Spleen (tissue), 13 donors: ENCODE data around the gene SNRPN. TPM values are rescaled to one million over a fixed set of nuclear protein-coding genes. Genes with fewer than 3 reads are reported as not detected.

Source experiments
- DNase-seq: peaks from one replicate; pipeline ENCODE4 v3.0.0-alpha.2; 2020
- H3K27ac ChIP-seq, 8 donors: fragments of 200-600 bp; sonication (generic) in 7 of 8; 1 replicate in 4 of 8; 2 replicates in 4 of 8; pipeline versions ENCODE4 v1.5.0 to v1.8.0; 2016 to 2021; ENCODE audit warnings: inconsistent platforms in 4 of 8, mild to moderate bottlenecking in 4 of 8, moderate library complexity in 1 of 8
- H3K27me3 ChIP-seq, 7 donors: fragments of 200-600 bp; sonication (generic) in 6 of 7; replicated peaks in 1 of 7; 1 replicate in 4 of 7; 2 replicates in 3 of 7; pipeline versions ENCODE4 v1.5.0 to v1.8.0; 2016 to 2021; ENCODE audit warnings: inconsistent platforms in 3 of 7, mild to moderate bottlenecking in 1 of 7
- H3K36me3 ChIP-seq, 6 donors: fragments of 200-600 bp; sonication (generic) in 5 of 6; 1 replicate in 4 of 6; 2 replicates in 2 of 6; pipeline versions ENCODE4 v1.5.0 to v1.8.0; 2016 to 2021; ENCODE audit warnings: inconsistent platforms in 2 of 6
- H3K4me1 ChIP-seq, 6 donors: fragments of 200-600 bp; sonication (generic) in 5 of 6; 1 replicate in 3 of 6; 2 replicates in 3 of 6; pipeline versions ENCODE4 v1.5.0 to v1.8.0; 2016 to 2021; ENCODE audit warnings: inconsistent platforms in 3 of 6
- H3K4me3 ChIP-seq, 8 donors: fragments of 200-600 bp; sonication (generic) in 7 of 8; 1 replicate in 4 of 8; 2 replicates in 4 of 8; pipeline versions ENCODE4 v1.5.0 to v1.8.0; 2016 to 2021; ENCODE audit warnings: inconsistent platforms in 4 of 8, mild to moderate bottlenecking in 4 of 8, moderate library complexity in 2 of 8
- H3K9me3 ChIP-seq, 8 donors: fragments of 200-600 bp; sonication (generic) in 7 of 8; 1 replicate in 4 of 8; 2 replicates in 4 of 8; pipeline versions ENCODE4 v1.5.0 to v1.8.0; 2016 to 2021; ENCODE audit warnings: inconsistent platforms in 4 of 8
- CTCF ChIP-seq, 11 experiments: fragments of 200-600 bp in 7 of 11; fragments of 450-650 bp in 4 of 11; sonication (generic) in 4 of 11; IDR thresholded peaks in 8 of 11; conservative IDR thresholded peaks in 3 of 11; 1 replicate in 7 of 11; 2 replicates in 4 of 11; pipeline versions ENCODE4 v1.4.0 to v1.8.0; 2016 to 2021; ENCODE audit warnings: antibody characterized with exemption in 11 of 11, inconsistent platforms in 4 of 11, mild to moderate bottlenecking in 1 of 11
- POLR2A ChIP-seq, 3 donors: fragments of 450-650 bp; IDR thresholded peaks; one replicate each; pipeline ENCODE4 v1.5.1; 2017; ENCODE audit warnings: antibody characterized with exemption in 3 of 3, mild to moderate bottlenecking in 1 of 3
- POLR2AphosphoS5 ChIP-seq, 3 donors: sonication (generic); formaldehyde crosslinking; IDR thresholded peaks; one replicate each; pipeline ENCODE4 v1.5.1; 2017; ENCODE audit warnings: antibody characterized with exemption in 3 of 3
- WGBS, 5 donors: extraction: QIAGEN DNeasy Blood & Tissue Kit in 3 of 5; methylation state at CpG; one replicate each; pipeline versions ENCODE4 v1.1.5 to v1.1.7; 2013 to 2018; 5-methylcytosine and 5-hydroxymethylcytosine counted together
- intact Hi-C: fragments of 100-400 bp; cut with DNase I; formaldehyde crosslinking; loops from one replicate; pipeline ENCODE4 v1.15.0; 2023; ENCODE audit warnings: low total_unique reads
- long read RNA-seq, 2 donors: transcript quantifications; one replicate each; lab custom pipeline, GENCODE V29; 2026
- polyA plus RNA-seq, 3 donors: library from polyadenylated mRNA; stranded (reverse); fragments of 200-250 nt; gene quantifications; one replicate each; pipeline ENCODE4 v1.2.1, GENCODE V29; 2013
- total RNA-seq, 7 donors: library from RNA; depleted of rRNA in 3 of 7; stranded (reverse); fragments of >200 nt in 3 of 7; fragmentation: NEBNext Ultra II Directional in 4 of 7; extraction: Animal tissue kit (Norgen Biotek cat#: 25700) in 4 of 7; gene quantifications; one replicate each; pipeline versions ENCODE4 v1.1.0 to v1.2.1, GENCODE V29; 2016 to 2021
- donor health status: healthy with polysubstance abuse.
- donor health status: DM: no; HTN: no; CAD: no; lungs with moderate emphysema.
- donor health status: DM: no; HTN: no; CAD: no.
- donor health status: Bipolar disorder and iron deficiency.
- donor health status: healthy.
- donor health status: DM: no; HTN: no; CAD: no.
- donor health status: DM: yes; HTN: yes; CAD: no.

Gene SNRPN
- total RNA-seq (100 to 1,000 TPM in 3 of 7 donors, 10 to 100 TPM in 4; 63.8 to 150 (median 90.7) TPM), polyA plus RNA-seq (100 to 1,000 TPM in 2 of 3 donors, 10 to 100 TPM in 1; 93.3 to 128 (median 119) TPM)
- long read RNA-seq, donor 1, transcript SNRPN-202 (10 exons, 1,528 nt) = major isoform, 43 of 72 reads
- long read RNA-seq, donor 1, partial matches to known transcripts = 24 of 72 reads
- long read RNA-seq, donor 1, other reads (novel, unspliced or antisense) = 5 of 72 reads
- long read RNA-seq, donor 2, transcript SNRPN-202 (10 exons, 1,528 nt) = major isoform, 33 of 69 reads
- long read RNA-seq, donor 2, partial matches to known transcripts = 35 of 69 reads
- long read RNA-seq, donor 2, other reads (novel, unspliced or antisense) = 0 of 69 reads

GRCh38 chr15:24954783-24955530 is at the start of gene SNRPN, which contains the start of gene SNURF:
Gene SNRPN (plus strand): TSS chr15:24954987. CDS start chr15:24974454, 19,467 bp downstream.
Gene SNURF (plus strand): TSS chr15:24954987. CDS start chr15:24955049, 62 bp downstream.
- Histone ChIP-seq H3K27ac (peak within 1 kb of the TSS; percentile 84 to 92 (median 86)), H3K4me3 (peak within 1 kb of the TSS; percentile 50 to 85 (median 56)), H3K36me3 (peaks cover 0 to 12% (median 0%) of the 10 kb centered on the region in 6 donors), H3K4me1 (peaks cover 4 to 24% (median 11%) of the 10 kb centered on the region in 6 donors), H3K27me3 (peaks cover 0 to 11% (median 0%) of the 10 kb centered on the region in 7 donors), H3K9me3 (peaks cover 0 to 52% (median 20%) of the 10 kb centered on the region in 8 donors)
- DNase-seq = peak; percentile 91
- TF ChIP-seq CTCF (IDR thresholded peaks at IDR 0.05 in 8 of 11, conservative IDR thresholded peaks at IDR 0.05 in 3 of 11) (no peak), POLR2AphosphoS5 (IDR thresholded peaks at IDR 0.05) (peak; percentile 97 to 99 (median 98)), POLR2A (IDR thresholded peaks at IDR 0.05) (peak in 1 of 3 donors; percentile 80)
- WGBS, 5 donors = 47 to 72% (median 56%) methylated on average over 44 to 47 of the region's 47 CpGs
- intact Hi-C loops = no loop called here

- TF ChIP-seq POLR2AphosphoS5 (IDR thresholded peaks at IDR 0.05) = no peak
- TF ChIP-seq POLR2A (IDR thresholded peaks at IDR 0.05) = no peak
- TF ChIP-seq CTCF (IDR thresholded peaks at IDR 0.05 in 8 of 11, conservative IDR thresholded peaks at IDR 0.05 in 3 of 11) = no peak
- Histone ChIP-seq H3K27me3 (no peaks in the 10 kb centered on the region), H3K4me1 (no peaks in the 10 kb centered on the region), H3K36me3 (no peaks in the 10 kb centered on the region), H3K27ac (no peak overlapping the region), H3K9me3 (peaks cover 0 to 67% (median 26%) of the 10 kb centered on the region in 8 donors), H3K4me3 (no peak overlapping the region)
- no peak for DNase-seq
- intact Hi-C loops = no loop called here
- 31 to 55% (median 51%) methylated on average over 8 of the region's 8 CpGs for WGBS, 5 donors
These were observed 38.3 kb upstream of the SNRPN start for GRCh38 chr15:24916305-24917009.

- WGBS, 5 donors = 85 to 93% (median 89%) methylated on average over 14 of the region's 14 CpGs
- intact Hi-C loops = no loop called here
These were observed 37.4 kb upstream of the SNRPN start for GRCh38 chr15:24917431-24917830.

More at GRCh38 chr15:24917431-24917830, 37.4 kb upstream of the SNRPN start:
- Histone ChIP-seq H3K9me3 (peaks cover 0 to 66% (median 19%) of the 10 kb centered on the region in 8 donors), H3K27me3 (no peaks in the 10 kb centered on the region), H3K4me3 (no peak overlapping the region), H3K27ac (no peak overlapping the region), H3K36me3 (no peaks in the 10 kb centered on the region), H3K4me1 (no peaks in the 10 kb centered on the region)
- TF ChIP-seq CTCF (IDR thresholded peaks at IDR 0.05 in 8 of 11, conservative IDR thresholded peaks at IDR 0.05 in 3 of 11) = no peak
- TF ChIP-seq POLR2AphosphoS5 (IDR thresholded peaks at IDR 0.05) = no peak
- TF ChIP-seq POLR2A (IDR thresholded peaks at IDR 0.05) = no peak
- DNase-seq = no peak
